Testis (tissue), 2 donors: ENCODE results near the gene ASB7.

Experiments
- POLR2A ChIP-seq: fragments of 450-650 bp; IDR thresholded peaks from one replicate; pipeline ENCODE4 v1.6.1; 2017; ENCODE audit warnings: antibody characterized with exemption, mild to moderate bottlenecking, moderate library complexity
- TF ChIP-seq, protein P1 (sequence below), 3 experiments: fragments of 450-650 bp in 2 of 3; fragments of 200-600 bp in 1 of 3; sonication (generic) in 1 of 3; IDR thresholded peaks; one replicate each; pipeline ENCODE4 v1.5.1; 2016 to 2019; ENCODE audit warnings: antibody characterized with exemption in 3 of 3, mild to moderate bottlenecking in 2 of 3, moderate library complexity in 1 of 3

DNA sequence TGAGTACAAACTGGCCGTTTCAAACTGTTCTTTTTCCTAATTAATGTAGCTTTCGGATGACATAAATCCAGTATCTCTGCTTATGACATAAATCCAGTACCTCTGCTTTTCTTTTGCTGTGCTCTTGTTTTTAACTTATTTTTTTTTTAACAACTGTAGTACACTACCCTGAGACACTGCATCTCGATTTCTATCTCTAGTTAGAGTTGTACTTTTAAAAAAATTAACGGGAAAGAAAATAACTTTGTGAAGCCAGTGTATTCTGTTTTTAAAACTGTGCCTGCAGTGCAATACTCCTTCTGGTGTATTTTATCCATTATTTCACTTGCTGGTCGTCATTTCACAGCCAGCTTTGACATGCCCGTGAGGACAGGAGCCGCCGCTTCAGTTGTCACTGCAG, 46.6 kb downstream of the ASB7 start:
- TF ChIP-seq, protein P1, sequence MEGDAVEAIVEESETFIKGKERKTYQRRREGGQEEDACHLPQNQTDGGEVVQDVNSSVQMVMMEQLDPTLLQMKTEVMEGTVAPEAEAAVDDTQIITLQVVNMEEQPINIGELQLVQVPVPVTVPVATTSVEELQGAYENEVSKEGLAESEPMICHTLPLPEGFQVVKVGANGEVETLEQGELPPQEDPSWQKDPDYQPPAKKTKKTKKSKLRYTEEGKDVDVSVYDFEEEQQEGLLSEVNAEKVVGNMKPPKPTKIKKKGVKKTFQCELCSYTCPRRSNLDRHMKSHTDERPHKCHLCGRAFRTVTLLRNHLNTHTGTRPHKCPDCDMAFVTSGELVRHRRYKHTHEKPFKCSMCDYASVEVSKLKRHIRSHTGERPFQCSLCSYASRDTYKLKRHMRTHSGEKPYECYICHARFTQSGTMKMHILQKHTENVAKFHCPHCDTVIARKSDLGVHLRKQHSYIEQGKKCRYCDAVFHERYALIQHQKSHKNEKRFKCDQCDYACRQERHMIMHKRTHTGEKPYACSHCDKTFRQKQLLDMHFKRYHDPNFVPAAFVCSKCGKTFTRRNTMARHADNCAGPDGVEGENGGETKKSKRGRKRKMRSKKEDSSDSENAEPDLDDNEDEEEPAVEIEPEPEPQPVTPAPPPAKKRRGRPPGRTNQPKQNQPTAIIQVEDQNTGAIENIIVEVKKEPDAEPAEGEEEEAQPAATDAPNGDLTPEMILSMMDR (IDR thresholded peaks at IDR 0.05): no peak
- TF ChIP-seq POLR2A: no peak
